Superior temporal gyrus (tissue), 1 donor: ENCODE data around the gene NKD1.
A peak's percentile ranks its signal among the peaks of the same experiment; 100 is the strongest.

Experiments
- DNase-seq: peaks from one replicate; pipeline ENCODE4 v3.0.0-alpha.2; 2016; ENCODE audit errors: extremely low spot score

Gene NKD1

DNA sequence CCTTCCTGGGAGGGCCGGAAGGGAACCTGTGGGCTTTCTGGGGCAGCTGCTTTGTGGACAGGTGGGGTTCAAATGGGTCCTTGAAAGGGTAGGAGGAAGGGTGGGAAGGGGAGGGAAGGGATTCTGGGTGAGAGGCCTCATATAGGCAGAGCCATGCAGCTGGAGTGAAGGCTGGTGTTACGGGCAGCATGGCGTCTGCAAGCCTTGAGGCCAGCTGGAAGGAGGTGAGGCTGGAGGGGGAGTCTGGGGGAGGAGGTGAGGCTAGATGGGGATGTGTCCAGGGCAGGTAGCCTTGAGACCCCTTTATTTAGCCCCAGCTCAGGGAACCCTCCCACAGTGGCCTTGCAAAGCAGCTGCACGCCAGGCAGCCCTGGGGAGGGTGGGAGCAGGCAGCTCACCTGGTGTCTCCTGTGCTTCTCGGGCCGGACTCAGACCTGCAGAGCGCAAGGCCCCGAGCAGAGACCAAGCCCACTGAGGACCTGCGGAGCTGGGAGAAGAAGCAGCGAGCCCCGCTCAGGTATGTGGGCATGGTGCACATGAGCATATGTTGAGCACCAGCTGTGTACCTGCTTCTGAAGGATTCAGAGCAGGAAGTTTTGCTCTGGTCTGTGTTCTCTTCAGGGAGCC lies 82.3 kb downstream of the NKD1 start:
- DNase-seq, result no peak

DNA sequence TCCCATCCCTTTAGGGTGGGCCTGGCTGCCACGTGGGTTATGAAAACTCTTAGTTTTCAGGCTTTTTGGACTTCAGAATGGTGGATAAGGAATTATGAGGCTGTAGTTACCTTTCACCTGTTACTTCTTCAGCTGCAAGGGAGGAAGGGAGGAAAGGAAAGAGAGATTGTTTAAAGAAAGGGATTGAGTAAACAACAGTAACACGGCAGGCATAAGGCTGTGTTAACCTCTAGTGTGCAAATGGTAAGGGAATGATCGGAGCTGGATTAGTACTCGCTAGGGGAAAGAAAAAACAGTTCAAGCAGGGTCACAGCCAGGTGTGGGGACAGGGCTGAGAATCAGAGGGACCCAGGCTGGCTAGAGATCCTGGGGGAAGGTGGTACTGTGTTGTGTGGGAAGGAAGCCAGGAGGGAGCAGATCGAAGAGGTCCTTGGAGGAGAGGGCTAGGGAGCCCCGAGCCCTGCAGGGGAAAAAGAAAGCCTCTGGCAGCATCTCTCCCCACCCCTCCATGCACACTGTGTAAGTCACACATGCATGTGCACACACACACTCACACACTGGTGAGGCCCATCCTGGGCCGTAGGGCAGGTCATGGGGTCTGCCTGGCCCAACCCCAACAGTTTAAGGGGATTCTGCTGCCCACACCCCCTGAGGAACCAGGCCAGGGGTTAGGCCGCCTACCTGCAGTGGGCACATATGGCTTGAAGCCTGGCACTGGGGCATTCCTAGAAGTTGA lies 83.2 kb downstream of the NKD1 start:
- no peak for DNase-seq

DNA sequence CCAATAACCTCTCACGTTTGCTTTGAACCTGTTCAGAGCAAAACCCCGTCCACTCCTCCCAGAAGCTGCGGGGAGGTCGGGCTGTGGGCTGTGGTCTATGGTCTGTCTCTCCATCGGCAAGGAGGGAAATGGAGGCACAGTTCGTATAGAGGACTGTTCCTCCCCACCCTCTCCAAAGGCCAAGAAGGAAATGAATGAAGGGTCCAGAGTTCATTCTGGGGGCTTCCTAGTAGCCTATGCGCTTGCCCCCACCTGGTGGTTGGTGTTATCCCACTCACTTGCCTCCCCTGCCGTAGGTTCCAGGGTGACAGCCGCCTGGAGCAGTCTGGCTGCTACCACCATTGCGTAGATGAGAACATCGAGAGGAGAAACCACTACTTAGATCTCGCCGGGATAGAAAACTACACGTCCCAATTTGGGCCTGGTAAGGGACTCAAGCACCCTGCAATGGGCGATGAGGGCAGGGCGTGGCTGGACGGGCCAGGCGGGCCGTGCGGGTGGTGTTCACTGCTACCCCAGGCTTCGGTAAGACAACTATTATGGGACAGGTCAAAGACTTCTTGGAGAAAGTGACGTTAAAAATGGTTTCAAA lies 83.9 kb downstream of the NKD1 start:
- no peak for DNase-seq

DNA sequence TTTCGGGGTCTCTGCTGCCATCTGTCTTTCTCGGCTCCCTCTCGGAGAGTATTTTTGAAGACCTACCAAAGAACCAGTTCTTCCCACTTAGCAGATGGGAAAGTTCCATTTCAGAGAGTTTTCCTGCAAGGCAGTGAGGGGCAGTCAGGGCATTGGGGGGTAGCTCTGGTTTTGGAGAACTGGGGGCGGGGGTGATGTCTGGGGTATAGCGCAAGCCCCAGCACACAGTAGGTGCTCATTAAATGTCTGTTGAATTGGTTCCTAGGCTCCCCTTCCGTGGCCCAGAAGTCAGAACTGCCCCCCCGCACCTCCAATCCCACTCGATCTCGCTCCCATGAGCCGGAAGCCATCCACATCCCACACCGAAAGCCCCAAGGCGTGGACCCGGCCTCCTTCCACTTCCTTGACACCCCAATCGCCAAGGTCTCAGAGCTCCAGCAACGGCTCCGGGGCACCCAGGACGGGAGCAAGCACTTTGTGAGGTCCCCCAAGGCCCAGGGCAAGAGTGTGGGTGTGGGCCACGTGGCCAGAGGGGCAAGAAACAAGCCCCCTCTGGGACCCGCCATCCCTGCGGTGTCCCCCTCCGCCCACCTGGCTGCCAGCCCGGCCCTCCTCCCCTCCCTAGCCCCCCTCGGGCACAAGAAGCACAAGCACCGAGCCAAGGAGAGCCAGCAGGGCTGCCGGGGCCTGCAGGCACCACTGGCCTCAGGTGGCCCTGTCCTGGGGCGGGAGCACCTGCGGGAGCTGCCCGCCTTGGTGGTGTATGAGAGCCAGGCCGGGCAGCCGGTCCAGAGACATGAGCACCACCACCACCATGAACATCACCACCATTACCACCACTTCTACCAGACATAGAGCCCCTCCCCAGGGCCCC lies 85.0 kb downstream of the NKD1 start:
- no peak for DNase-seq

DNA sequence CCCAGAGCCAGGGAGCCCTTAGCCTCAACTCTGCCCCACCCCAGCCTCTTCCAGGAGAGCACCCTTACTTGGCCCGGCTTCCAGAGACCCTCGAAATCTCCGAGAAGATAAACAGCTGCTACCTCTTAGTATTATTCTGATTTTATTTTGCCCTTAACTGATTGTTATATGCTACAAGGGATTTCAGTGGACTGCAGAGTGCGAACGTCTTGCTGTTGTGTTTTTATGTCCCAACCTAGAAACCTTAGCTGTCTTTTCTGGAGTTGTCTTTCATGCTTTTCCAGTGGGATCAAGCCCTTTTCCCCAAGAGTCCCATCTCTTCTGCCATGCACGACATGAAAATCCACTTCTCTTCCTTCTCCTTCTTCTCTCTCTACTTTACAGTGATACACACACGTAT lies 85.9 kb downstream of the NKD1 start:
- DNase-seq, result no peak

DNA sequence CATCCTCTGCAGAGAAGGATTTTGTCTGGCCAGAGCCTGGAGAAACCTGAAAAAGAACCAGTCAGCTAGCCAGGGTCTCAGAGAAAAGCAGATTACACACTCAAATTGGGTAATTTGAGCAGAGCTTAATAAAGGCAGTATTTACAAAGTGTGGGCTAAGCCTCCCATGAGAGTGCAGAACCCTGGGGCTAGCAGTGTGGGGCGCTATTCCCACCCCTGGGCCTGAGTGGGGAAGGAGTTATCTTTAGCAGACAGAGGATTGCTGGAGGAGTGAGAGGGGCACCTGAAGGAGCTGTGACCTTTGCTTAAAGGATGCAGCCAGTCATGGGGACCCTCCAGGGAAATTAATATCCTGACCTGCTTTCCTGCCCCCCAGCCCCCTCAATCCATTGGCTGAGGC lies 86.8 kb downstream of the NKD1 start:
- no peak for DNase-seq

DNA sequence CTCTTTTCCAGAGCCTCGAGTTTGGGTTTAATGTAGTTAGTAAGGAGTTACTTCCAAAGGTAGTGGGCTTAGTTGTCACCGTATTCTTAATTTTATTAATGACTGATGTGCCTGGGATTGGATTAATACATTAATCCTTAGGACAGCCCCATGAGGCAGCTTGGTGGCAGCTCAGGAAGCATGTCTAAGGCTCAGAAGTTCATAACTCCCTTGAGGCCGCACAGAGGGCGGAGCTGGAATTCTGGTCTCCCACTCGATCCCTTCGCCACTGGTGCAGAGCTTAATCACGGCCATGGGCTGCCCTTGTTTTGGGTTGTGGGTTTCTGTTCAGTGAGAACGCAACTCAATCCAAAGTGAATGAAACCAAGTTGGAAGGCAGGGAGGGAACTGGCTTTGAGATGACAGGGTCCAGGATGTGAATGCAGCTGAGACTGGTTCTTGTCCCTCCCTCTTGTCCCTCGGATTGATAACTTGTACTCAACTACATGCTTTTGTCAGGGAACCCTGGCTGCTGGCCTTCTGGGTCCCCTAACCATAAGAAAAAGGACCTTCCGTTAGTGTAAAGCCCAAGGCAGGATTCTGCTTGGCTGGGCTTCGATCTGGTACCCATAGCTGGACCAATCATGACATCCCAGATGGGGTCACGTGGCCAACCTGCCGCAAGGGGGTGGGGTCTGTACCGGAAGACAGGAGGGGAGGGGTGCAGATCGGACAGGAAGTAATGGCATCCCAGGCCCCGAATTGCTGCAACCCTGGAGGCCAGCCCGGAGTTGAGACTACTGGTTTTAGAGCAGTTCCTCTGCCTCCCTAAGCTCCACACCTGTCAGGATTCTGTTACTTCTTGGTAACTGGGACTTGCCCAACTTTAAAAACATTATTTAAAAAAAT lies 87.6 kb downstream of the NKD1 start:
- DNase-seq, result no peak

DNA sequence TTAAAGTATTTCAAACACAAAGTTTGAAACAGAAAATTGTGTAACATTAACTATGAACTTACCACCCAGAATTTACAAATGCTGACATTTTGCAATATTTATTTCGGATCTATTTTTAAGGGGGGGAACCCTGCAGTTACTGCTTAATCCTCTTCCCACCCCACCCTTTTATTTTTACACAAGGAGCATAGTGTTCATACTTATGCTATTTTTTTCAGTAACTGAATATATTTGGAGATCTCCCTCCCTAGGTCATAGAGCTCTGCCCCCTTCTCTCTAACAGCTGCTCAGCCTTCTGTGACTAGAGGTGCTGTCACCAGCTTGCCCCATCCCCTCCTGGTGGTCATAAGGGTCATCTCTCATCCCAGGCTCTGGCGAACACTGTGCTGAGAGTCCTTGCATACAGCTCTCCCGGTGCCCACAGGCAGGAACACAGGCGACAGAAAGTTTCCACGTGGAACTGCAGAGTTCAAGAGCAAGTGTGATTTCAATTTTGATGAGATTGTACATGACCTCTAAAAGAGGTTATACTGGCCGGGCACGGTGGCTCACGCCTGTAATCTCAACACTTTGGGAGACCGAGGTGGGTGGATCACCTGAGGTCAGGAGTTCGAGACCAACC lies 88.7 kb downstream of the NKD1 start:
- DNase-seq, result no peak

DNA sequence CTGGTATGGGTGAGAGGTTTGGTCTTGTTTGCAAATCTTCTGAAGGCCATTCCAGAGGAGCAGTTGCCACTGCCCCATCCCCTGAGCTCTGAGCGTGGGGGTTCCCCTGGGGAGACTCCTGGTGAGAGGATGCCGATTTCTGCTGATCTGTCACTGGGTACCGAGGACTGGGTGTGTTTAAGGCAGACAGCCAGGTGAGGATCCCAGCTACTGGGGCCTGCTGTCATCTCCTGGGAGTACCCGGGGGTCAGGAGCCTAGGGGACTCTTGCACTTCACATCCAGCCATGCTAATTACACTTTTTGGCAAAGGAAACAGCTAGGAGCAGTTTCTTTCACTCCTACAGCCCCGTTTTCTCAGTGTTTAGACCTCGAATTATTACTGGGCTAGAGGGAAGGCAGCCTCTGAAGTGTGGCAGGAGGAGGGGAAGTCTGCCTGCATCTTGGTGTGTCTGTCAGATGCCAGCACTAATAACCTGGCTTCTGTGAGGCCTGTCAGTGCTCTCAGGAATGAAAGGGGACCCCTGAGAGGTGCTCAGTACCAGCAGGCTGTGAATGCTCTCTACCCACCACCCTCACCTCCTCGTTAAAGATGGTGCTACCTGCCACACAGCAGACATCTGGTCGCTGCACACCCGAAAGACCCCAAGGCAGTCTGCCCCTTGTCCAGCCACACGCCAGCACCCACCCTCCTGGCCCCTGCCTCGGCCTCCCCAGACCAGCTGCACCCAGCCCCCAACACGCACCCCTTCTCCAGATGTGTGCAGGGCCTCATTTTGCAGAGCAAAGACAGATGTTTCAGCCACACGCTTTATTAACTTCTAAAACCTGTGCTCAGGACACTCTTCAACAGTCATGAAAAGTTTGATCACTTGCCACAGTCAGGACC lies 89.8 kb downstream of the NKD1 start:
- DNase-seq, result no peak

DNA sequence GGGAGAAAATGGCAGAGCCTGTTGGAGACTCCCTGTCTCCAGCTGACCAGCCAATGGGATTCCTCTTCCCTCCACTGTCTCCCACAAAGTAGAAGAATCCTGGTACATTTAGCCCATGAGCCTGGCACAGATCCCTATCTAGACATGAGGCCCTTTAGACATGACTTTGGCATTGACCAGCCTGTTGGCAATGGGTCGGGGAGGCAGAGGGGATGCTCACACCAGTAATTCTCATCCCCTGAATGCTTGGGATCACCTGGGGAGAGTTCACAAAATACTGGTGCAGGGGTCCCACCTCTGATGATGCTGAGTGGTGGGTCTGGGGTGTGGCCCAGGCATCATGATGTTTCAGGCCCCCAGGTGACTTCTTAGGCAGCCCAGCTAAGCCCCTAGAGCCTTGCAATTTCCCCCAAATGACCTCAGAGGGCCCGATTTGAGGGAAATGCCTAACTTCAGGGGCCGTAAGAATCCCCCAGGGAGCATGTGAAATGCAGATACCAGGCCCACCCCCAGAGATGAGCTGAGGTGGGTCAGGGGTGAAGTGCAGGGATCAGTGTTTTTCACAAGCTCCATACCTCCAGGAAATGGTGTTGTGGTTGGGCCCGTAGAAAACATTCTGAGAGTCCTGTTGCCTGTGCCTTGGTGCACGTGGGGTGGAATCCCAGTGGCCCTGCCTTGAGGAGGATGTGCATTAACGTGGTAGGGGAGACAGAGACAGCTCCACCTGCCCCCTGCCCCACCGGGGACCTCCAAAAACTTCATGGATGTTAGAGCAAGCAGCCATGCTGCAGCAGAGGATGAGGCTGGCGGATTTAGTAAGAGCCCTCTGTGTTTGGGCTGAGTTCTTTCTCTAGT lies 90.8 kb downstream of the NKD1 start:
- no peak for DNase-seq

DNA sequence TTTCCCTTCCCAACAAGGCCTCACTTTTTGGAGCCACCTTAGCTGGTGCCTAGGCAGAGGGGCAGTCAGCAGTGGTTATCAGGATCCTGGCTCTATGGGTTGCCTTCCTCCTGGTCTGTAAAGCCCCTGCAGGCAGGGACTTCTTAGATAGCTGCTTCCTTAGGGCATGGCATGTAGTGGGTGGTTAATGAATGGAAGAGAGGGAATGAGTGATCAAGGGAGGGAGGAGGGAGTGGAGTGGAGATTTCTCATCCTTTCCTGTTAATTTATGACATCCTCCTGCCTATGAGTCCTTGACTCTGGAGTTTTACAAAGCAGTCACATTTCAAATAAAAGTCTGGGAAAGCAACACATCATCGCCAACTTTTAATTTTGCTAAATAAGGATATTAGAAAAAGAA lies 92.2 kb downstream of the NKD1 start:
- DNase-seq, result no peak

DNA sequence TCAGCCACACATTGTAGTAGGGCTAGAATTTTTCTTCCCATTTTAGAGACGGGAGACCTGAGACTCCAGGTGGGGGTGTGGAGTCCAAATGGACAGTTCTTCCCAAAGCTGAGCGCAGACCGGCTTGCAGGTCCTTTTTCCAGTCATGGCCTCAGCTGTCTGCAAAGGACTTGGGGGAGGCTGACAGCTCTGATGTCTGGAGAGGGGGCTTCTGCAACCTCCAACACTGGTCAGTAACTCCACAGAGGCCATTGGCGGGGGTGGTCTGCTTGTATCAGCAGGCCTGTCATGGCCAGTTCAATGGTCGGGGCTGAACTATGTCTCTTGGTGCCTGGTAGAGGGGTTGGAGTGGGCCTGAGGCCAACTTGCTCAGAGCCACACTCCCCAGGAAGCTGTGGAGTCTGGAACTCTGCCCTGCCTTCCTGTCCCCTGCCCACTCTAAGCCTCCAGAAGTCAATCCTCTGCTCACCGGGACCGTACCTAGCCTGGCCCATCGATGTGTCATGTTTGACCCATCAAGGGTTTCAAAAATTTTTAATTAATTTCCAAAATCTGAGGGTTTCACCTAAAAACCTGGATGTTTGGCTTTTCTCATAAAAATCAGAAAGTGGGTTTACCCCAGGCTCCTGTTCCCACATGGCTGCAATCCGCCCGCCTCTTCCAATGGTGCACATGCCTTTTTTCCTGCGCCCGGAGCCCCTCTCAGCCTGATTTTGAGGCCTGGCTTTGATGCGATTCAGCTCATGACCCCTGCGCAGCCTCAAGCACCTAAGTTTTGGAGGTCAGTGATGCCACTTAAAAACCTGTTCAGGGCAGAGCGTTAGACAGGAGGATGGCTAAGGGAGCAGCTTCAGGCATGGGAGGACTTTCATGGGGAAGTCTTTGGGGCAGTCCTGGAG lies 93.0 kb downstream of the NKD1 start:
- no peak for DNase-seq

DNA sequence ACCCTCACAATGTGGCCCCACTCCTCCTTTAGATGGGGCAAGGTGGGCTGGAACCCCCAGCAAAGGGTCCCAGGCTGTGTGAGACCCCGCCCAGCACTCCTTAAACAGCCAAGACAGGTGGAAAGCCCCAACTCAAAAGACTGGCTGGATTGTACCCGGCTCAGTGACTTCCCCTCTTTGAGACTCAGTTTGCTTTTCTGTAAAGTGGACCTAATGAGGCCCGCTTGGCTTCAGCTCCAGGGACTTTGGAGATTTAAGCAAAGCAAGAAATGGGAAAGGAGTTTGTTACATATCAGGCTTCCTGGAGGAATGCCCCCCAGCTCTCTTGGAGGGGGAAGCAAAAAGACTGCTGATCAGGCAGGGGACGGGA lies 93.6 kb downstream of the NKD1 start:
- DNase-seq, result no peak

DNA sequence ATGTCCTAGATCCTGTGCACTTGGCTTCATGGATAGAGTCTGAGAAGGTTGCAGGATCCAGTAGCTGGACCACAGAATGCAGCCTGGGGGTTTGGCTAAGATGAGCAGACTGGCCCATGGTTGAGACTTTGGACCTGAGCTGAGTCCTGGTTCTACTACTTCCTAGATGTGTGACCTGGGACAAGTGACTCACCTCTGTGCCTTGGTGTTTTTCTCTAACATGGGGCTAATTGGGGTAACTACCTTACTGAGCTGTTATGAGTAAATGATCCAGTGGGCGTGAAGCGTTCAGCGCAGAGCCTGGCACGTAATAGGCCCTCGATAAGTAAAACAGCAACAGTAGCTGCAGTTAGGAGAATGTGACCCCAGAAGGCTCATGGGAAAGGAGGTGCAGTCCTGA lies 94.2 kb downstream of the NKD1 start:
- DNase-seq, result no peak

DNA sequence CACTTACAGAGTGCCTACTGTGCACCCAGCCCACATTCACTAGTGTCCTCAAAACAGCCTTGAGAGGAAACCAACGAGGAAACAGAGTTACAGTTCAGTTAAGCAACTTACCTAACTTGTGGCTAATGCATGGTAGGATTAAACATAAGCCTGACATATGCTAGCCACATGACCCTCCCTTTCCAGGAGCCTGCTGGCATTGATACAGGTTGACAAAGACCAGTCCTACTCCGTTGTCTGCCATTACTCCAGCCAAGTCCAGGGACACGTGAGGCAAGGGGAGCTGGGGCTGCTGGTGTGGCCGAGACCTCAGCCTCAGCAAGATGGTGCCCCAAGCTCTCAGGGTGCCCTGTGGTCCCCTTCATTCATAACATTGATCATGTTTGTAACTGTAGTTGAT lies 95.0 kb downstream of the NKD1 start:
- DNase-seq, result no peak

DNA sequence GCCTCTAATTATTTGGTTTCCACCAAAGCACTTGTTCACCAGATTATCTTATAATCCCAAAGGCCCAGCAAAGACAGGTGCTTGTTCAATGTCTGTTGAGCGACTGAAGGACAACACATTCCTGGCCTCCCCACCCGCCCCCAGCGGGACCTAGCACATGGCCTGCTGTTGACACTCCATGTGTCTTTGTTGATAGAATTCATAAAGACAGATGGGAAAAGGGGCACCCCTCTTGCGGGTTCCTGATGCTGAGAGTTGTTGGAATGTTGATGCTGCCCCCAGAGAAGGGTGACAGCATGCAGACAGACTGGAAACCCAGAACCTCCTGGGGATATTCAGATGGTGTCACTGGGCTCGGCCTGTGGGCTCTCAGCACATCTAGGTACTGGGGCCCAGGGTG lies 96.0 kb downstream of the NKD1 start:
- no peak for DNase-seq

DNA sequence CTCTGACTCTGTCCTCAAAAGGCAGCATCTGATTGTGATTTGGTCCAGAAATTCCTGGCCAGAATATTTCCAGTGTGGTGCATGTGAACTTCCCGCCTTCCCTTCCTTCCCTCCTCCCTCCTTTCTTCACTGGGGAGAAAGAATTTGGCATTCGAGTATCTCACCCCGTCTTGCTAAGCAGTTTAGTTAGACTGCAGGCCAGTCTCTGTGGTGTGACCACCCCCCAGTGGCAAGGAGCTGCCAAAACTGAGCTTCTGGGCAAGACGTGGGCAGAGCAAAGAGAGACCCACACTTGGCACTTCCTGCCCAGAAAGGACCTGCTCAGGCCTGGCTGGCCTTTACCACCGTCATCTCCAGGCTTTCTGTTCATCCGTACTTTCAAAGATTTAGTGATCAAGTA lies 96.5 kb downstream of the NKD1 start:
- peak; percentile 45 for DNase-seq
